GM12878 (cell line): ENCODE data around the gene FERD3L. TPM values are rescaled to one million over a fixed set of nuclear protein-coding genes. Genes with fewer than 3 reads are reported as not detected.

Experiments
- ATAC-seq: fragments of 200-7000 bp; cut with Tn5 transposase; 3 replicates; pipeline ENCODE4 v1.9.1; 2020; ENCODE audit warnings: mild to moderate bottlenecking, moderate library complexity
- BruUV-seq: library from RNA; stranded (reverse); fragments of 400-500 nt; replicated peaks from 2 replicates; lab custom pipeline; 2021; lab: Mats Ljungman, UMichigan
- CTCF ChIA-PET: fragments of 300-600 bp; sonication (Branson Sonifier 250); formaldehyde crosslinking; extraction: SDS; loops from one replicate; lab custom pipeline; 2021; ENCODE audit warnings: inconsistent platforms; lab: Yijun Ruan, JAX
- POLR2A ChIA-PET: fragments of 350-600 bp; formaldehyde crosslinking; extraction: SDS; loops from one replicate; lab custom pipeline; 2021; ENCODE audit warnings: inconsistent platforms; lab: Charles Lee
- RAD21 ChIA-PET: fragments of 300-600 bp; sonication (Branson Sonifier 250); formaldehyde crosslinking; loops from one replicate; lab custom pipeline; 2023; ENCODE audit warnings: antibody characterized with exemption; ENCODE audit not compliant: unreplicated experiment; lab: Charles Lee
- SMC1A ChIA-PET: fragments of 300-600 bp; sonication (Branson Sonifier 250); formaldehyde crosslinking; loops from one replicate; lab custom pipeline; 2023; ENCODE audit not compliant: unreplicated experiment, uncharacterized antibody; lab: Charles Lee
- DNase-seq: peaks from one replicate; pipeline ENCODE4 v3.0.0-alpha.2; 2011; ENCODE audit warnings: low read depth, low spot score
- FAIRE-seq: peaks from 3 replicates; lab custom pipeline; 2011; peaks lifted over from hg19 to GRCh38; lab: Jason Lieb, UNC
- H2AFZ ChIP-seq: 2 replicates; pipeline ENCODE4 v1.6.0; 2011; ENCODE audit warnings: low read depth, low read length, control low read depth; ENCODE audit not compliant: control insufficient read depth
- H3K27ac ChIP-seq: 2 replicates; pipeline ENCODE4 v1.5.1; 2011; ENCODE audit warnings: control low read depth; ENCODE audit not compliant: control insufficient read depth, insufficient read depth
- H3K27me3 ChIP-seq, 2 experiments: replicated peaks in 1 of 2; 2 replicates each; pipeline versions ENCODE4 v1.6.0 to v1.6.1; 2011; ENCODE audit warnings: low read length in 1 of 2; ENCODE audit not compliant: control insufficient read depth in 2 of 2, insufficient read depth in 2 of 2
- H3K36me3 ChIP-seq, 2 experiments: 2 replicates each; pipeline ENCODE4 v1.5.1; 2011; ENCODE audit warnings: low read length in 1 of 2; ENCODE audit not compliant: control insufficient read depth in 2 of 2, insufficient read depth in 2 of 2
- H3K4me1 ChIP-seq: 2 replicates; pipeline ENCODE4 v1.6.1; 2011; ENCODE audit warnings: mild to moderate bottlenecking, low read length, moderate library complexity, mixed read lengths; ENCODE audit not compliant: control insufficient read depth, insufficient read depth
- H3K4me2 ChIP-seq: 2 replicates; pipeline ENCODE4 v1.6.0; 2011; ENCODE audit warnings: control low read depth; ENCODE audit not compliant: control insufficient read depth, insufficient read depth
- H3K4me3 ChIP-seq: fragments of 200-600 bp; sonication (generic); 2 replicates; pipeline ENCODE4 v1.5.1; 2016
- H3K79me2 ChIP-seq: 2 replicates; pipeline ENCODE4 v1.6.0; 2011; ENCODE audit warnings: low read length; ENCODE audit not compliant: control insufficient read depth, insufficient read depth
- H3K9ac ChIP-seq: 2 replicates; pipeline ENCODE4 v1.8.0; 2011; ENCODE audit warnings: low read length, control low read depth, mixed read lengths; ENCODE audit not compliant: control insufficient read depth, insufficient read depth
- H3K9me3 ChIP-seq: replicated peaks from 3 replicates; pipeline ENCODE4 v1.5.1; 2011; ENCODE audit warnings: mild to moderate bottlenecking, low read length; ENCODE audit not compliant: control insufficient read depth, insufficient read depth
- H4K20me1 ChIP-seq: 2 replicates; pipeline ENCODE4 v1.6.0; 2011; ENCODE audit not compliant: control insufficient read depth, insufficient read depth
- CBFB ChIP-seq: IDR thresholded peaks from 2 replicates; pipeline ENCODE4 v1.6.1; 2016; ENCODE audit warnings: antibody characterized with exemption, low read depth
- GABPA ChIP-seq: IDR thresholded peaks from 2 replicates; pipeline ENCODE4 v1.6.1; 2014; ENCODE audit warnings: antibody characterized with exemption, low read depth, mild to moderate bottlenecking, inconsistent platforms
- PBX3 ChIP-seq: IDR thresholded peaks from 2 replicates; pipeline ENCODE4 v1.6.1; 2011; ENCODE audit warnings: mild to moderate bottlenecking, low read depth, low read length, moderate library complexity; ENCODE audit not compliant: insufficient replicate concordance
- SREBF2 ChIP-seq: IDR thresholded peaks from 2 replicates; pipeline ENCODE4 v1.6.1; 2012; ENCODE audit warnings: mild to moderate bottlenecking, low read length
- SUPT20H ChIP-seq: IDR thresholded peaks from 2 replicates; pipeline ENCODE4 v1.6.1; 2011; ENCODE audit warnings: low read depth, mild to moderate bottlenecking, low read length, moderate library complexity, borderline replicate concordance; ENCODE audit not compliant: control insufficient read depth
- TARDBP ChIP-seq: IDR thresholded peaks from 2 replicates; pipeline ENCODE4 v1.6.1; 2016; ENCODE audit warnings: borderline replicate concordance
- WGBS: methylation state at CpG from one replicate; pipeline ENCODE4 v1.1.6; 2016; ENCODE audit warnings: low lambda C conversion rate; ENCODE audit not compliant: insufficient replicate concordance, insufficient coverage; ENCODE audit errors: missing lambda C conversion rate; 5-methylcytosine and 5-hydroxymethylcytosine counted together
- in situ Hi-C: fragments of 300-500 bp; cut with MboI; formaldehyde crosslinking; loops from 9 replicates; pipeline ENCODE4 v1.14.3; 2018; ENCODE audit warnings: mixed read lengths
- intact Hi-C: fragments of 100-400 bp; cut with micrococcal nuclease; formaldehyde crosslinking; loops from one replicate; pipeline ENCODE4 v1.14.2; 2022; ENCODE audit not compliant: unreplicated experiment
- polyA plus RNA-seq, 11 experiments: library from polyadenylated mRNA; depleted of rRNA in 4 of 11; unstranded in 6 of 11; stranded (reverse) in 5 of 11; fragments of >200 nt; fragmentation: Nextera tagmentation in 4 of 11; fragmentation: Illumina TruSeq in 1 of 11; extraction: Ambion mirVana in 4 of 11; extraction: Trizol in 1 of 11; gene quantifications; 1 replicate in 1 of 11; 2 replicates in 10 of 11; pipeline versions ENCODE4 v1.2.1 to v1.2.3, GENCODE V29; 2011 to 2016; ENCODE audit warnings: inconsistent platforms in 2 of 11, missing spikeins in 2 of 11, low read depth in 1 of 11
- total RNA-seq, 4 experiments: library from RNA; depleted of rRNA in 3 of 4; stranded (reverse); fragments of >200 nt in 3 of 4; fragmentation: Illumina TruSeq in 1 of 4; extraction: Trizol in 1 of 4; gene quantifications; 2 replicates each; pipeline versions ENCODE4 v1.2.1 to v1.2.3, GENCODE V29; 2013 to 2021
- TF ChIP-seq, protein P1 (sequence below): IDR thresholded peaks from 2 replicates; pipeline ENCODE4 v1.6.1; 2012; ENCODE audit warnings: low read depth, low read length, improper control_type of control experiment

The FERD3L gene
- total and polyA plus RNA-seq, 10 of the 15 experiments (the other 5 are each of a cell fraction or from before 2014, with no cell fraction given) = not detected

DNA sequence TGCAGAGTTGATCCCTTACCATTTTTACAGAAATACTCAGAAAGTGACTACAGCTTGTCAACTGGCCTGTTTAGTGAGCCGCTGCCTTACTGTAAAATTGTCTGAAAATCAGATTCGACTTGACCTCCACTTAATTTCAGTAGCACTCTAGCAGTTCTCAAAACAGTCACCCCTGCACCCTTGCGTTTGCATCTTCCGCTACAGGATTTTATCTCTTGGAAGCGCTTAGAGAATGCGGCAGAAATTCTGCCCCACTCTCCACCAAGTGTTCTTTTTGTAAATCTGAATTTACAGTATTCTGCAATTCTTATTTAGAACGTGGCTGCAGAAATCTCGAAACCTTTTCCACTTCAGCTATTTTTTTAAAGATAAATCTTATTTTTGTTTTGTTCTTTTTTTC is 25.8 kb downstream of the FERD3L start:
- peaks cover 7 to 18% of the 10 kb centered on the region in 2 experiments for H3K27me3 ChIP-seq
- H4K20me1 ChIP-seq = no peaks in the 10 kb centered on the region
- H3K27ac ChIP-seq = no peak overlapping the region
- DNase-seq (no peak), ATAC-seq (no peak), FAIRE-seq (no peak)
- H2AFZ ChIP-seq = no peak overlapping the region
- no TSS peak for BruUV-seq
- H3K9me3 ChIP-seq = no peaks in the 10 kb centered on the region
- WGBS = 23% methylated on average over 8 of the region's 8 CpGs
- intact Hi-C loops (no loop called here), in situ Hi-C loops (loop anchor here (25.0 kb wide), 1 partner anchor 543 kb away; no protein-coding TSS in a partner anchor)
- POLR2A ChIA-PET = no interaction called here
- H3K4me3 ChIP-seq = no peak overlapping the region
- no peak overlapping the region for H3K4me2 ChIP-seq
- no peaks in the 10 kb centered on the region for H3K36me3 ChIP-seq
- no peaks in the 10 kb centered on the region for H3K79me2 ChIP-seq
- no peak overlapping the region for H3K9ac ChIP-seq
- CTCF ChIA-PET = interaction anchor here (0.7 kb wide), 1 partner anchor 59 kb away, joined by 3 read pairs; no protein-coding TSS in a partner anchor
- RAD21 ChIA-PET = no interaction called here
- H3K4me1 ChIP-seq = no peaks in the 10 kb centered on the region
- TF ChIP-seq SUPT20H = no peak
- no peak for TF ChIP-seq CBFB
- no peak for TF ChIP-seq TARDBP
- TF ChIP-seq, protein P1, sequence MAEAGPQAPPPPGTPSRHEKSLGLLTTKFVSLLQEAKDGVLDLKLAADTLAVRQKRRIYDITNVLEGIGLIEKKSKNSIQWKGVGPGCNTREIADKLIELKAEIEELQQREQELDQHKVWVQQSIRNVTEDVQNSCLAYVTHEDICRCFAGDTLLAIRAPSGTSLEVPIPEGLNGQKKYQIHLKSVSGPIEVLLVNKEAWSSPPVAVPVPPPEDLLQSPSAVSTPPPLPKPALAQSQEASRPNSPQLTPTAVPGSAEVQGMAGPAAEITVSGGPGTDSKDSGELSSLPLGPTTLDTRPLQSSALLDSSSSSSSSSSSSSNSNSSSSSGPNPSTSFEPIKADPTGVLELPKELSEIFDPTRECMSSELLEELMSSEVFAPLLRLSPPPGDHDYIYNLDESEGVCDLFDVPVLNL = no peak
- TF ChIP-seq GABPA = no peak
- TF ChIP-seq SREBF2 = no peak
- no peak for TF ChIP-seq PBX3
- SMC1A ChIA-PET = no interaction called here
